ACC112 (cell line): Measurements from ENCODE around the gene SOX5.

Experiments used
- H2AFZ ChIP-seq: fragments of 200-600 bp; sonication (generic); one replicate; pipeline ENCODE4 v1.6.0; 2017; ENCODE audit warnings: antibody characterized with exemption, low read length; ENCODE audit not compliant: unreplicated experiment
- H3K27ac ChIP-seq: fragments of 200-600 bp; sonication (generic); 2 replicates; pipeline ENCODE4 v1.5.1; 2014; ENCODE audit warnings: low read depth, mild to moderate bottlenecking, antibody characterized with exemption, low read length, moderate library complexity
- H3K27me3 ChIP-seq: fragments of 200-600 bp; sonication (generic); 2 replicates; pipeline ENCODE4 v1.6.1; 2014; ENCODE audit warnings: mild to moderate bottlenecking, antibody characterized with exemption, low read length, moderate library complexity, mixed read lengths; ENCODE audit not compliant: insufficient read depth
- H3K36me3 ChIP-seq: fragments of 200-600 bp; sonication (generic); 2 replicates; pipeline ENCODE4 v1.6.1; 2016; ENCODE audit warnings: mild to moderate bottlenecking, antibody characterized with exemption, low read length, moderate library complexity, mixed read lengths; ENCODE audit not compliant: insufficient read depth
- H3K4me1 ChIP-seq: fragments of 200-600 bp; sonication (generic); one replicate; pipeline ENCODE4 v1.6.1; 2016; ENCODE audit warnings: low read length, mixed read lengths; ENCODE audit not compliant: insufficient read depth, unreplicated experiment, control insufficient read depth
- H3K4me3 ChIP-seq: fragments of 200-600 bp; sonication (generic); 2 replicates; pipeline ENCODE4 v1.5.1; 2014; ENCODE audit warnings: mild to moderate bottlenecking, low read depth, low read length
- H3K79me2 ChIP-seq: fragments of 200-600 bp; sonication (generic); one replicate; pipeline ENCODE4 v1.6.0; 2016; ENCODE audit warnings: low read length; ENCODE audit not compliant: control insufficient read depth, unreplicated experiment, insufficient read depth

The SOX5 gene

DNA sequence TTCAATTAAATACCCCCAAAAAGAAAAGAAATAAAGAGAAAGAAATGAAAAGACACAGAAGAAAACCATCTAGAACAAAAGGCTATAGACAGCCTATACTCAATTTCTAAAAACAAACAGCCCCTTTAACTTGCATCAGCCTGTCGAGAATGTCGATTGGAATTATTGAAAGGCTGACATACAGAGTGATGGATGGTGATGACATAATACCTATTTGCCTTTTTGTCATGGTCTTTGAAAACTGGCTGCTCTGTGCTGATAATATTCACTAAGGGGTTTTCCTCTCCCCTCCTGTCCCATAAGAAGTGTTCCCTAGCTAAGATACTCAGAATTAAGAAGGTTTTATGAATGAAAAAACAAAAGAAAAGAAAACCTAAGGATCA is 393.7 kb downstream of the SOX5 start:
- no peaks in the 10 kb centered on the region for H3K4me1 ChIP-seq
- no peaks in the 10 kb centered on the region for H3K79me2 ChIP-seq
- no peaks in the 10 kb centered on the region for H3K36me3 ChIP-seq
- peak overlapping the region; percentile 12; the same call in 1 of the 2 replicates for H3K4me3 ChIP-seq
- no peak overlapping the region for H2AFZ ChIP-seq
- no peaks in the 10 kb centered on the region for H3K27me3 ChIP-seq
- H3K27ac ChIP-seq: no peak overlapping the region

- H3K27me3 ChIP-seq: no peaks in the 10 kb centered on the region
- no peak overlapping the region for H3K4me3 ChIP-seq
- no peak overlapping the region for H2AFZ ChIP-seq
- no peaks in the 10 kb centered on the region for H3K4me1 ChIP-seq
- no peaks in the 10 kb centered on the region for H3K36me3 ChIP-seq
- H3K27ac ChIP-seq: no peak overlapping the region
- no peaks in the 10 kb centered on the region for H3K79me2 ChIP-seq
Observed at GRCh38 chr12:23555180-23555824, 394.2 kb downstream of the SOX5 start.

DNA sequence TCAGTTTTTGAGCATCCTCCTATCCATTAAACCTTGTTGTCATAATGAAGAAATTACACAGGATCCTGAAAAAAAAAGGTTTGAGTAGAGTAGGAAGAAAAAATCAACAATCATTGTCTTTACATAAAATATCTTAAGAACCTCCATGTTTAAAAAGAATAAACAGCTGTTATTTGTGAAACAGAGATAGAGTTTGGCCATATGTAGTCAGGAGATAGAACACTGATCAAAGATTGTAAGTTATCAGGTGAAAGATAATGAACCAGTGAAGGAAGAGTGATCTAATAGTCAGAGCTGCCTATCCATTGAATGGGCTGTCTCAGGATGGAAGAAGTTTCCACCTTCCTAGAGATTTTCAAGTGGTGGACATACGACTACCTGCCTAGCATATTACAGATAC is 397.1 kb downstream of the SOX5 start:
- Histone ChIP-seq H2AFZ (no peak overlapping the region), H3K4me1 (no peaks in the 10 kb centered on the region), H3K36me3 (no peaks in the 10 kb centered on the region), H3K27ac (no peak overlapping the region), H3K79me2 (no peaks in the 10 kb centered on the region), H3K27me3 (no peaks in the 10 kb centered on the region), H3K4me3 (no peak overlapping the region)

GRCh38 chr12:23550753-23551152 is 398.7 kb downstream of the SOX5 start:
- Histone ChIP-seq H3K36me3 (no peaks in the 10 kb centered on the region), H2AFZ (no peak overlapping the region), H3K4me1 (no peaks in the 10 kb centered on the region), H3K27ac (no peak overlapping the region), H3K4me3 (no peak overlapping the region), H3K27me3 (no peaks in the 10 kb centered on the region), H3K79me2 (no peaks in the 10 kb centered on the region)

DNA sequence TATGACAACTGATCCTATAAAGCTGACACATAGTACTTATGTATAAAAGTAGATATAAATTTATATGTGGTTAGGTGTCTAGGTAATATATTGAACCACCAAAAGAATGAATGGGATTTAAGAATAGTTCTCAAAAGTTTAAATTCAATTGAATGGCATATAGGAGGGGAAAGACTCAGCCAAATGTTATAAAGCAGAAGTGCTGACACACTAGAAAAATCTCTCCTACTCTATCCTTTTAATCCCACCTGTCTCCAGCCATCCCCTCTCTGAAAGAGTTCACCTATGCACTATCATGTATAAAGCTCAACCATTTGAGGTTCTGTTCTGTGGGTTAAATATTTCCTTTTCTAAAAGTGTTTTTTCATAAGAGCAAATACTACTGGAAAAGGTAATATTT is 400.7 kb downstream of the SOX5 start:
- H3K79me2 ChIP-seq: no peaks in the 10 kb centered on the region
- H3K36me3 ChIP-seq: no peaks in the 10 kb centered on the region
- no peak overlapping the region for H2AFZ ChIP-seq
- no peaks in the 10 kb centered on the region for H3K4me1 ChIP-seq
- no peak overlapping the region for H3K27ac ChIP-seq
- H3K27me3 ChIP-seq: no peaks in the 10 kb centered on the region
- no peak overlapping the region for H3K4me3 ChIP-seq

- no peak overlapping the region for H3K4me3 ChIP-seq
- no peak overlapping the region for H3K27ac ChIP-seq
- no peaks in the 10 kb centered on the region for H3K4me1 ChIP-seq
Observed at GRCh38 chr12:23546756-23547155, 402.7 kb downstream of the SOX5 start.

DNA sequence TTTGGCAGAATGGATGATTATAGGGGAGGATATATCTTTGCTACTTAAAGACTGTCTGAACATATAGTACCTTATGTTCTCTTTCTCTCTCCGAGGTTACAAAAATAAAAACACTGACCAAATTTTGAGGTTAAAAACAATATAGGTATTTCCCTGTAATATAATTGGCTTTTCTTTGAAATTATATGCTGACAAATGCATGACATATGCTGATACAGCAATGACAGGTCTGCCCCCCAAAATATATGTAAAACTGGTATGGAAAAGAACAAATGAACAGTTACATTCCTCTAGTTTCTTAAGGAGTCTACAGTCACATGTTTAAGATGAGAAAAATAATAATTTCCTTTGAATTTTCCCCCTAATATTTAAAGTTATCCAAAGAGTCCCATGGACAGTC is 405.7 kb downstream of the SOX5 start:
- H3K4me1 ChIP-seq: no peaks in the 10 kb centered on the region
- H3K27ac ChIP-seq: no peak overlapping the region
- no peaks in the 10 kb centered on the region for H3K36me3 ChIP-seq
- no peaks in the 10 kb centered on the region for H3K79me2 ChIP-seq
- H3K27me3 ChIP-seq: no peaks in the 10 kb centered on the region
- H2AFZ ChIP-seq: no peak overlapping the region
- H3K4me3 ChIP-seq: no peak overlapping the region

More at GRCh38 chr12:23546756-23547155, 402.7 kb downstream of the SOX5 start:
- no peaks in the 10 kb centered on the region for H3K79me2 ChIP-seq
- no peaks in the 10 kb centered on the region for H3K27me3 ChIP-seq
- H2AFZ ChIP-seq: no peak overlapping the region
- no peaks in the 10 kb centered on the region for H3K36me3 ChIP-seq

GRCh38 chr12:23542187-23542586 is 407.3 kb downstream of the SOX5 start:
- Histone ChIP-seq H3K4me1 (no peaks in the 10 kb centered on the region), H3K27ac (no peak overlapping the region), H3K79me2 (no peaks in the 10 kb centered on the region), H3K36me3 (no peaks in the 10 kb centered on the region), H3K27me3 (no peaks in the 10 kb centered on the region), H3K4me3 (no peak overlapping the region), H2AFZ (no peak overlapping the region)

DNA sequence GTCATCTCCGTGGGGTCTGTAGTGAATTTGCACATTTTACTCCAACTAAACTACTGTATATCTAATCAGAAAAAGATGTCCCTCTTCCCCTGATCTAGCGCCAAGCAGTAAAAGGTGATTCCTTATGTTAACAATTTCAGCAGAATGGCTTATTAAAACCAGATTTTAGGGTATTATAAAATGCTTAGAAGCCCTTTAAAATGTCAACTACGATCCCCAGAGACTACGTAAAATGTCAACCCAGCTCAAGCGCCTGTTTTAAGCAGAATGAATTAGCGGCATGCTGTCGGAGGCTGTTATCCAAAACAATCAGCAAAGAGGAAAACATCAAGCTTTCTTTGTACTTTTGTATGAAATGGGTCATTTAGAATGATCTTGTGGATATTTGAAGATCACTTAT is 408.9 kb downstream of the SOX5 start:
- Histone ChIP-seq H3K79me2 (no peaks in the 10 kb centered on the region), H3K36me3 (no peaks in the 10 kb centered on the region), H3K4me1 (no peaks in the 10 kb centered on the region), H2AFZ (no peak overlapping the region), H3K4me3 (no peak overlapping the region), H3K27me3 (no peaks in the 10 kb centered on the region), H3K27ac (no peak overlapping the region)

DNA sequence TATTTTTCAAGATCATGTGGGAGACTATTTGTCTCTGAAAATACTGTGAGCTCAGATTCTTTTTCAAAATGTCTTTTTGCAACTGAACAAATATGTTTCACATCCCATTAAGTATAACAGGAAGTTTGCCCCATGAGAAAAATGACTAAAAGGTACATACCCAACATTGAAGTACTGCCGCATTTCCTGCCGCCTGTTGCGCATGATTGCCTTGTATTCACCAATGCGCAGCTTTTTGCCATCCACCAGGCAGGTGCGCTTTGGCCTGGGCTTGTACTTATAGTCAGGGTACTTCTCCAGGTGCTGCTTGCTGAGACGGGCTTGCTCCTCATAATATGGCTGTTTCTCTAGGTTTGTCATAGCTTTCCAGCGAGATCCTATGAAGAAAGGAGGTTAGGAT is 413.2 kb downstream of the SOX5 start:
- Histone ChIP-seq H3K27me3 (no peaks in the 10 kb centered on the region), H3K4me1 (no peaks in the 10 kb centered on the region), H2AFZ (no peak overlapping the region), H3K36me3 (no peaks in the 10 kb centered on the region), H3K27ac (no peak overlapping the region), H3K4me3 (no peak overlapping the region), H3K79me2 (no peaks in the 10 kb centered on the region)

DNA sequence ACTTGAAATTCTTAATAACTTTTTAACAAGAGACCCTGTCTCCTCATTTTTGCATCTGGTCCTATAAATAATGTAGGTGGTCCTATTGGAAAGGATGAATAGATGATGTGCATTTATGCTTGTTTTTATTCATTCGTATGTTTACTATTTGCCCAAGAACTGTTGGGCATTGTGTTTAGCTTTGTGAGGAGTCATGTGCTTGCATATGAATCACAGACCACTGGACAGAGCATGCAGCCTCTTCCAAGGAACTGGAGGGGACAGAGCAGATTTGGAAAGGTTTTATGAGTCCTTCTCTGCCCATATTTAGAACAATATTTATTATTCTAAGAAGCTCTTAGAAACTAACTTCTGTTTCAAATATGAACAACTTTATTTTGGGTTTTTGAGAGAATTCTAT is 414.0 kb downstream of the SOX5 start:
- Histone ChIP-seq H3K79me2 (no peaks in the 10 kb centered on the region), H2AFZ (no peak overlapping the region), H3K36me3 (no peaks in the 10 kb centered on the region), H3K27ac (no peak overlapping the region), H3K4me3 (no peak overlapping the region), H3K4me1 (no peaks in the 10 kb centered on the region), H3K27me3 (no peaks in the 10 kb centered on the region)
